HepG2 (cell line): Measurements from ENCODE around the gene PTGS2.

ENCODE experiments used
- ARID3A ChIP-seq: IDR thresholded peaks from 2 replicates; pipeline ENCODE4 v1.6.1; 2012; ENCODE audit warnings: low read depth, low read length, improper control_type of control experiment
- ATM ChIP-seq: fragments of 450-650 bp; IDR thresholded peaks from 2 replicates; pipeline ENCODE4 v1.7.1; 2017; ENCODE audit warnings: mild to moderate bottlenecking, borderline replicate concordance
- BHLHE40 ChIP-seq: IDR thresholded peaks from 2 replicates; pipeline ENCODE4 v1.6.1; 2011; ENCODE audit warnings: low read length, improper control_type of control experiment
- ETS1 ChIP-seq: sonication (generic); formaldehyde crosslinking; IDR thresholded peaks from 2 replicates; pipeline ENCODE4 v1.4.0; 2020; ENCODE audit warnings: missing genetic modification reagents
- HOXA7 ChIP-seq: sonication (generic); formaldehyde crosslinking; IDR thresholded peaks from 2 replicates; pipeline ENCODE4 v1.8.1; 2022; ENCODE audit warnings: mild to moderate bottlenecking, missing genetic modification reagents, moderate library complexity
- JUND ChIP-seq: sonication (generic); formaldehyde crosslinking; IDR thresholded peaks from 2 replicates; pipeline ENCODE4 v1.8.0; 2022; ENCODE audit warnings: mild to moderate bottlenecking, missing genetic modification reagents
- MEF2D ChIP-seq: sonication (generic); formaldehyde crosslinking; IDR thresholded peaks from 2 replicates; pipeline ENCODE4 v1.5.1; 2020; ENCODE audit warnings: mild to moderate bottlenecking, missing genetic modification reagents
- PAF1 ChIP-seq: IDR thresholded peaks from 2 replicates; pipeline ENCODE4 v1.6.1; 2016; ENCODE audit warnings: missing genetic modification reagents, missing compliant biosample characterization
- PAX8 ChIP-seq: sonication (generic); formaldehyde crosslinking; IDR thresholded peaks from 2 replicates; pipeline ENCODE4 v1.8.0; 2022; ENCODE audit warnings: mild to moderate bottlenecking, missing genetic modification reagents, borderline replicate concordance
- THYN1 ChIP-seq: sonication (generic); formaldehyde crosslinking; IDR thresholded peaks from 2 replicates; pipeline ENCODE4 v1.8.1; 2023; ENCODE audit warnings: low read depth, mild to moderate bottlenecking, moderate library complexity, missing genetic modification reagents, borderline replicate concordance
- ZNF879 ChIP-seq: sonication (generic); formaldehyde crosslinking; IDR thresholded peaks from 2 replicates; pipeline ENCODE4 v1.8.1; 2023; ENCODE audit warnings: missing genetic modification reagents
- ZSCAN5A ChIP-seq: sonication (generic); formaldehyde crosslinking; IDR thresholded peaks from 2 replicates; pipeline ENCODE4 v1.8.0; 2022; ENCODE audit warnings: mild to moderate bottlenecking, missing genetic modification reagents, borderline replicate concordance

GRCh38 chr1:186627019-186627418, 53.2 kb downstream of the PTGS2 start:
- TF ChIP-seq ETS1 (CRISPR knock-in tag) (no peak), ARID3A (no peak), ZSCAN5A (CRISPR knock-in tag) (no peak), PAF1 (no peak), JUND (CRISPR knock-in tag) (no peak), ZNF879 (CRISPR knock-in tag) (no peak), THYN1 (CRISPR knock-in tag) (no peak), PAX8 (CRISPR knock-in tag) (no peak), ATM (no peak), HOXA7 (CRISPR knock-in tag) (no peak), BHLHE40 (no peak), MEF2D (no peak)
